ENCODE data around the gene UNC5B.
"Not testable (repeated sequence)": the region's sequence is repeated elsewhere in the genome, so short reads cannot be mapped to it uniquely, and the experiment has no call there.

Gene UNC5B

GRCh38 chr10:71209731-71210541 lies 2.4 kb upstream of the UNC5B start:
- no peak for DNase-seq

- DNase-seq, result no peak
Observed at GRCh38 chr10:71210542-71210871, 1.9 kb upstream of the UNC5B start.

GRCh38 chr10:71211053-71211452 lies 1.3 kb upstream of the UNC5B start:
- no peak for DNase-seq

- DNase-seq, result no peak
Observed at GRCh38 chr10:71211775-71212317, 524 bp upstream of the UNC5B start.

- peak; percentile 56 for DNase-seq
Observed at GRCh38 chr10:71213127-71213621, 804 bp downstream of the UNC5B start.

- DNase-seq, result peak; percentile 11
Observed at GRCh38 chr10:71213761-71214440, 1.5 kb downstream of the UNC5B start.

- no peak for DNase-seq
Observed at GRCh38 chr10:71214641-71215559, 2.5 kb downstream of the UNC5B start.

- DNase-seq, result no peak
Observed at GRCh38 chr10:71216363-71216695, 4.0 kb downstream of the UNC5B start.

- no peak for DNase-seq
Observed at GRCh38 chr10:71216751-71217265, 4.4 kb downstream of the UNC5B start.

- peak; percentile 26 for DNase-seq
Observed at GRCh38 chr10:71217266-71218045, 5.1 kb downstream of the UNC5B start.

GRCh38 chr10:71218046-71218650 lies 5.8 kb downstream of the UNC5B start:
- peak; percentile 42 for DNase-seq

GRCh38 chr10:71218651-71219050 lies 6.3 kb downstream of the UNC5B start:
- DNase-seq, result no peak

- not testable (repeated sequence) for DNase-seq
Observed at GRCh38 chr10:71219236-71219917, 7.0 kb downstream of the UNC5B start.

- DNase-seq, result no peak
Observed at GRCh38 chr10:71219918-71220688, 7.7 kb downstream of the UNC5B start.

- DNase-seq, result no peak
Observed at GRCh38 chr10:71220689-71221540, 8.5 kb downstream of the UNC5B start.

GRCh38 chr10:71221586-71222202 lies 9.3 kb downstream of the UNC5B start:
- DNase-seq, result no peak

GRCh38 chr10:71222601-71223346 lies 10.4 kb downstream of the UNC5B start:
- DNase-seq, result no peak
